ENCODE results near the gene WBP4. TPM values are rescaled to one million over a fixed set of nuclear protein-coding genes. Genes with fewer than 3 reads are reported as not detected.

WBP4 gene
- polyA plus RNA-seq, 1 of the 3 experiments (the other 2 are of a cell fraction), result 6.4 TPM

DNA sequence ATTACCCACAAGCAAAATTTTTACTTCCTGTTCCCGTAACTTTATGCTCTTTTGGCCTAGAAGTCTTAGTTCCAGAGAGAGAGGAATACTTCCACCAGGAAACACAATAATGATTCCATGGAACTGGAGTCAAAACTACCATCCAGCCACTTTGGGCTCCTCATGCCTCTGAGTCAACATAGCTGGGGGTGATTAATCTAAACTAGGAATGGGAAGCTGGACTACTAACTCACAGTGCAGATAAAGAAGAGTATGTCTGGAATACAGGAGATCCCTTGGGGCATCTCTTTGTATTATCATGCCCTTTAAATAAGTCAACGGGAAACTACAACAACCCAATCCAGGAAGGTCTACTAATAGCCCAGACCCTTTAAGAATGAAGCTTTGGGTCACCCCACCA lies 33.3 kb upstream of the WBP4 start:
- H3K4me3 ChIP-seq (ENCODE audit: low read depth in 2 of 2, low read length in 1 of 2), result no peak overlapping the region
- H3K79me2 ChIP-seq (ENCODE audit: insufficient read depth), result peaks cover 29% of the 10 kb centered on the region; the same call in 1 of the 2 replicates
- ChIA-PET CTCF (interaction anchor here (1.0 to 2.3 kb wide), 2 partner anchors 19 to 26 kb away, joined by 3 to 7 read pairs; no protein-coding TSS in a partner anchor), POLR2A (no interaction called here)
- H3F3A ChIP-seq (replicated peaks; ENCODE audit: insufficient read depth), result no peaks in the 10 kb centered on the region
- H4K20me1 ChIP-seq (ENCODE audit: insufficient read depth), result 0 out of 2 replicates have a peak, but pooled peaks cover 2% of the 10 kb centered on the region
- H3K9me2 ChIP-seq, result no peaks in the 10 kb centered on the region
- TF ChIP-seq FOXM1 (IDR thresholded peaks at IDR 0.05; ENCODE audit: low read depth), result no peak
- no peak for TF ChIP-seq TAF1 (IDR thresholded peaks at IDR 0.05; ENCODE audit: borderline replicate concordance, low read depth, low read length)
- TF ChIP-seq NRF1 (IDR thresholded peaks at IDR 0.05; ENCODE audit: low read depth, low read length), result no peak
- no peak for TF ChIP-seq PBX3 (IDR thresholded peaks at IDR 0.05)
- no peak overlapping the region for H3K27ac ChIP-seq (ENCODE audit: low read depth in 2 of 2, low read length in 1 of 2)
- H3K36me3 ChIP-seq (replicated peaks in 1 of 2; ENCODE audit: control insufficient read depth in 1 of 2, insufficient read depth in 2 of 2, low read length in 1 of 2), result peaks cover 0 to 3% of the 10 kb centered on the region in 2 experiments
- H3K9ac ChIP-seq, result no peak overlapping the region
- H3K4me2 ChIP-seq, result no peak overlapping the region
- WGBS (ENCODE audit: low lambda C conversion rate), result 88% methylated on average over 2 of the region's 2 CpGs
- DNase-seq, result no peak
- no peaks in the 10 kb centered on the region for H3K4me1 ChIP-seq (ENCODE audit: control insufficient read depth in 1 of 2, insufficient read depth in 2 of 2, low read depth in 1 of 2, low read length in 1 of 2)
- no peak overlapping the region for H2AFZ ChIP-seq (ENCODE audit: low read depth)
- H3K9me3 ChIP-seq, result no peaks in the 10 kb centered on the region
- H3K27me3 ChIP-seq (ENCODE audit: insufficient read depth), result no peaks in the 10 kb centered on the region

DNA sequence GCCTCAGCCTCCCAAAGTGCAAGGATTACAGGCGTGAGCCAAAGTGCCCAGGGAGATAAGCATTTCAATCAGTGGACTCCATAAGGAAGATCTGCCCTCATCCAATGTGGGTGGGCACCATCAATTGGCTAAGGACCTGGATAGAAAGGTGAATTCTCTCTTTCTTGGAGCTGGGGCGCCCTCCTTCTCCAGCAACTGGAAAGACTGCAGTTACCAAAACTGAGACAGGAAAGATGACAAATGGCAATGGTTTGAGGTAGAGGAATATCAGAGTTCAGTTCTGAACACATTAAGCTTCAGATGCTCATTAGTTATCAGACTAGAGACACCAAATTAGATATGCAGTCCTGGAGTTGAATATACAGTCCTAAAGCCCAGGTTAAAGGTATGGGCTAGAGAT lies 31.7 kb upstream of the WBP4 start:
- Histone ChIP-seq H3F3A (replicated peaks; ENCODE audit: insufficient read depth) (no peaks in the 10 kb centered on the region), H3K9me2 (no peaks in the 10 kb centered on the region), H3K4me1 (ENCODE audit: control insufficient read depth in 1 of 2, insufficient read depth in 2 of 2, low read depth in 1 of 2, low read length in 1 of 2) (no peaks in the 10 kb centered on the region), H3K79me2 (ENCODE audit: insufficient read depth) (peaks cover 34% of the 10 kb centered on the region; the same call in 1 of the 2 replicates), H3K9me3 (no peaks in the 10 kb centered on the region), H3K9ac (no peak overlapping the region), H3K36me3 (replicated peaks in 1 of 2; ENCODE audit: control insufficient read depth in 1 of 2, insufficient read depth in 2 of 2, low read length in 1 of 2) (peaks cover 0 to 3% of the 10 kb centered on the region in 2 experiments), H3K4me2 (no peak overlapping the region), H2AFZ (ENCODE audit: low read depth) (no peak overlapping the region), H3K27ac (ENCODE audit: low read depth in 2 of 2, low read length in 1 of 2) (no peak overlapping the region), H3K4me3 (ENCODE audit: low read depth in 2 of 2, low read length in 1 of 2) (no peak overlapping the region), H3K27me3 (ENCODE audit: insufficient read depth) (no peaks in the 10 kb centered on the region), H4K20me1 (ENCODE audit: insufficient read depth) (0 out of 2 replicates have a peak, but pooled peaks cover 6% of the 10 kb centered on the region)
- ChIA-PET POLR2A (no interaction called here), CTCF (interaction anchor here (2.3 kb wide), 1 partner anchor 25 kb away, joined by 7 read pairs; no protein-coding TSS in a partner anchor)
- WGBS (ENCODE audit: low lambda C conversion rate), result 92% methylated on average over 1 of the region's 2 CpGs
- TF ChIP-seq EP300 (IDR thresholded peaks at IDR 0.05; ENCODE audit: borderline replicate concordance in 1 of 2, low read depth in 1 of 2, low read length in 1 of 2) (no peak), JUND (IDR thresholded peaks at IDR 0.05) (no peak), TEAD4 (IDR thresholded peaks at IDR 0.05; ENCODE audit: borderline replicate concordance, insufficient read depth) (no peak), RFX5 (IDR thresholded peaks at IDR 0.05; ENCODE audit: low read length) (no peak), RAD21 (IDR thresholded peaks at IDR 0.05; ENCODE audit: low read length) (peak; percentile 36)
- DNase-seq, result no peak

DNA sequence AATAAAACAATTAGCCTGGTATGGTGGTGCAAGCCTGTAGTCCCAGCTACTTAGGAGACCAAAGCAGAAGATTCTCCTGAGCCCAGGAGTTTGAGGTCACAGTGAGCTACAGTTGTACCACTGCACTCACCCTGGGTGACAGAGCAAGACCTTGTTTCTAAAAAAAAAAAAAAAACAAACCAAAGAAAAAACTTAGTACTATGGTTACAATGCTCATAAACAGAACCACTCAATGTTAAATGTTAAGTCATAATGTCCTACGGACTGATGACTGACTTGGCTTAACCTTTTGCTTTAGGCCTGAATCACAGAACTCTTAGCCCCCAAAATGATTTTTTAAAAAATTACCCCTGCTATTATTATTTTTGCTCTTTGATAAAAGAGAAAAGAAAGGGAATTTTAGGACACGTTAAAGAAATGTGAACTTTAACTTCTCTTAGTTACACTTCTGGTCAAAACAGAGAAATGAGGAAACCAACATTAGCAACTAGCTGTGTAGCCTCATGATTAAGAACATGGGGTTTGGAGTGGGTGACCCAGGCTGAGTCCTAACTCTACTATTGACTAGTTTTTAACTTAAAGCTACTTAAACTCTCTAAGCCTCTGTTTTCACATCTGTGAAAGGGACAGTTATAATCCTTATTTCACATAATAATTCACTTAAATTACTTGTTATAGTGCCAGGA lies 28.5 kb upstream of the WBP4 start:
- Histone ChIP-seq H3K79me2 (ENCODE audit: insufficient read depth) (peaks cover 59% of the 10 kb centered on the region), H4K20me1 (ENCODE audit: insufficient read depth) (peaks cover 10% of the 10 kb centered on the region), H3K4me1 (ENCODE audit: control insufficient read depth in 1 of 2, insufficient read depth in 2 of 2, low read depth in 1 of 2, low read length in 1 of 2) (no peaks in the 10 kb centered on the region), H3K9me2 (no peaks in the 10 kb centered on the region), H2AFZ (ENCODE audit: low read depth) (no peak overlapping the region), H3K27me3 (ENCODE audit: insufficient read depth) (no peaks in the 10 kb centered on the region), H3F3A (replicated peaks; ENCODE audit: insufficient read depth) (no peaks in the 10 kb centered on the region), H3K27ac (ENCODE audit: low read depth in 2 of 2, low read length in 1 of 2) (no peak overlapping the region), H3K4me3 (ENCODE audit: low read depth in 2 of 2, low read length in 1 of 2) (no peak overlapping the region), H3K36me3 (replicated peaks in 1 of 2; ENCODE audit: control insufficient read depth in 1 of 2, insufficient read depth in 2 of 2, low read length in 1 of 2) (peaks cover 0 to 4% of the 10 kb centered on the region in 2 experiments), H3K4me2 (no peak overlapping the region), H3K9me3 (no peaks in the 10 kb centered on the region), H3K9ac (no peak overlapping the region)
- WGBS (ENCODE audit: low lambda C conversion rate), result 84% methylated on average over 2 of the region's 2 CpGs
- ChIA-PET CTCF (interaction anchor here (0.7 kb wide), 1 partner anchor 1828 kb away, joined by 3 read pairs; no protein-coding TSS in a partner anchor), POLR2A (no interaction called here)
- DNase-seq, result no peak
- TF ChIP-seq GABPA (IDR thresholded peaks at IDR 0.05; ENCODE audit: low read depth), result no peak
- TF ChIP-seq JUND (IDR thresholded peaks at IDR 0.05), result no peak
- no peak for TF ChIP-seq SMC3 (IDR thresholded peaks at IDR 0.05; ENCODE audit: low read depth, low read length)
- TF ChIP-seq YY1 (IDR thresholded peaks at IDR 0.05; ENCODE audit: low read depth), result no peak
- no peak for TF ChIP-seq RCOR1 (IDR thresholded peaks at IDR 0.05; ENCODE audit: low read length)
- no peak for TF ChIP-seq RAD21 (IDR thresholded peaks at IDR 0.05; ENCODE audit: low read length)
- TF ChIP-seq FOSL2 (IDR thresholded peaks at IDR 0.05; ENCODE audit: borderline replicate concordance, low read depth), result no peak
- no peak for TF ChIP-seq POLR2AphosphoS5 (IDR thresholded peaks at IDR 0.05; ENCODE audit: low read depth, low read length)
- TF ChIP-seq TAF1 (IDR thresholded peaks at IDR 0.05; ENCODE audit: borderline replicate concordance, low read depth, low read length), result no peak
- TF ChIP-seq USF1 (IDR thresholded peaks at IDR 0.05; ENCODE audit: borderline replicate concordance, low read depth), result no peak
- no peak for TF ChIP-seq PBX3 (IDR thresholded peaks at IDR 0.05)
- TF ChIP-seq, protein P1, sequence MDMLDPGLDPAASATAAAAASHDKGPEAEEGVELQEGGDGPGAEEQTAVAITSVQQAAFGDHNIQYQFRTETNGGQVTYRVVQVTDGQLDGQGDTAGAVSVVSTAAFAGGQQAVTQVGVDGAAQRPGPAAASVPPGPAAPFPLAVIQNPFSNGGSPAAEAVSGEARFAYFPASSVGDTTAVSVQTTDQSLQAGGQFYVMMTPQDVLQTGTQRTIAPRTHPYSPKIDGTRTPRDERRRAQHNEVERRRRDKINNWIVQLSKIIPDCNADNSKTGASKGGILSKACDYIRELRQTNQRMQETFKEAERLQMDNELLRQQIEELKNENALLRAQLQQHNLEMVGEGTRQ (IDR thresholded peaks at IDR 0.05; ENCODE audit: borderline replicate concordance, low read depth, low read length), result no peak
- no peak for TF ChIP-seq RFX5 (IDR thresholded peaks at IDR 0.05; ENCODE audit: low read length)
